Right lobe of liver (tissue), 6 donors: Measurements from ENCODE around the gene C16orf86. TPM values are rescaled to one million over a fixed set of nuclear protein-coding genes. Genes with fewer than 3 reads are reported as not detected.

Experiments used
- ATAC-seq, 4 donors: fragments of 200-7000 bp; cut with Tn5 transposase; one replicate each; pipeline ENCODE4 v1.9.1; 2020; ENCODE audit warnings: mild to moderate bottlenecking in 4 of 4, moderate library complexity in 4 of 4
- DNase-seq, 3 donors: peaks; one replicate each; pipeline ENCODE4 v3.0.0-alpha.2; 2020
- H3K27ac ChIP-seq, 3 donors: fragments of 200-600 bp; one replicate each; pipeline ENCODE4 v1.8.0; 2022
- H3K27me3 ChIP-seq, 2 donors: fragments of 200-600 bp; one replicate each; pipeline ENCODE4 v1.8.0; 2022
- H3K36me3 ChIP-seq, 4 donors: fragments of 200-600 bp; sonication (generic) in 1 of 4; one replicate each; pipeline versions ENCODE4 v1.5.1 to v1.8.0; 2017 to 2022; ENCODE audit warnings: control low read depth in 1 of 4
- H3K4me1 ChIP-seq, 4 donors: fragments of 200-600 bp; sonication (generic) in 1 of 4; one replicate each; pipeline versions ENCODE4 v1.5.1 to v1.8.0; 2017 to 2022; ENCODE audit warnings: control low read depth in 1 of 4
- H3K4me3 ChIP-seq, 3 donors: fragments of 200-600 bp; one replicate each; pipeline ENCODE4 v1.8.0; 2022
- H3K9me3 ChIP-seq, 4 donors: fragments of 200-600 bp; sonication (generic) in 1 of 4; one replicate each; pipeline versions ENCODE4 v1.5.1 to v1.8.0; 2017 to 2022; ENCODE audit warnings: control low read depth in 1 of 4
- POLR2A ChIP-seq: fragments of 450-650 bp; IDR thresholded peaks from one replicate; pipeline ENCODE4 v1.6.1; 2017; ENCODE audit warnings: antibody characterized with exemption, mild to moderate bottlenecking
- WGBS: methylation state at CpG from one replicate; pipeline ENCODE4 v1.1.6; 2018; ENCODE audit warnings: low coverage, low lambda C conversion rate; ENCODE audit not compliant: insufficient coverage; ENCODE audit errors: missing lambda C conversion rate; 5-methylcytosine and 5-hydroxymethylcytosine counted together
- intact Hi-C, 2 donors: fragments of 100-400 bp; cut with DNase I; formaldehyde crosslinking; loops; one replicate each; pipeline versions ENCODE4 v1.11.2 to v1.14.1; 2022
- total RNA-seq, 6 experiments: library from RNA; depleted of rRNA in 2 of 6; stranded (reverse); fragments of >200 nt in 2 of 6; fragmentation: NEBNext Ultra II Directional in 3 of 6; extraction: Animal tissue kit (Norgen Biotek cat#: 25700) in 3 of 6; gene quantifications; one replicate each; pipeline versions ENCODE4 v1.1.0 to v1.2.4, GENCODE V29; 2016 to 2023
- TF ChIP-seq, protein P1 (sequence below), 4 donors: fragments of 200-600 bp in 3 of 4; fragments of 450-650 bp in 1 of 4; IDR thresholded peaks; one replicate each; pipeline versions ENCODE4 v1.5.1 to v1.8.0; 2016 to 2022; ENCODE audit warnings: antibody characterized with exemption in 4 of 4, mild to moderate bottlenecking in 2 of 4
- donor health status: DM: no; HTN: yes; CAD: no.
- donor health status: DM: no; HTN: no; CAD: no.
- donor health status: DM: no; HTN: no; CAD: no.
- donor health status: DM: no; HTN: yes; CAD: no.
- donor health status: DM: no; HTN: yes; CAD: no.

The C16orf86 gene
- total RNA-seq, 6 experiments from 2014 or later: 1.4 to 4.3 (median 2.5) TPM

DNA sequence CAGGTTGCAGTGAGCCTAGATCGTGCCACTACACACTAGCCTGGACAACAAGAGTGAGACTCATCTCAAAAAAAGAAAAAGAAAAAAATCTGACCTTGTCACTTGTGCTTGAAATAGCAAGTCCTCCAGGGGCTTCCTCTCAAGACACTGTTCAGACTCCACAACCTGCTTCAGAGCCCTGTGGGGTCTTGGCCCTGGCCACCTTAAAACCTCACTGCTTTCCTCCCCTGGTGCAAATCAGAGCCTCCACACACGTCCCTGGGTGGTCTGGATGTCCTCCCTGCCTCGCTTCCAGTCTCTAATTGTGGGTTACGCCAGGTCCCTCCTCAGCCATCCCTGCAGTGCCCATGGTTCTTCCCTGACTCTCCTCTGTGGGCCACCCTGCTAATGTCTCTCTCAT is 11.3 kb upstream of the C16orf86 start:
- H3K27ac ChIP-seq: no peak overlapping the region
- intact Hi-C loops: no loop called here
- H3K27me3 ChIP-seq: peaks cover 0 to 12% of the 10 kb centered on the region in 2 donors
- WGBS: 73% methylated on average over 3 of the region's 4 CpGs
- H3K36me3 ChIP-seq: no peaks in the 10 kb centered on the region
- H3K4me3 ChIP-seq: no peak overlapping the region
- H3K4me1 ChIP-seq: peaks cover 0 to 11% (median 0%) of the 10 kb centered on the region in 4 donors
- DNase-seq (no peak), ATAC-seq (no peak)
- H3K9me3 ChIP-seq: no peaks in the 10 kb centered on the region
- TF ChIP-seq, protein P1, sequence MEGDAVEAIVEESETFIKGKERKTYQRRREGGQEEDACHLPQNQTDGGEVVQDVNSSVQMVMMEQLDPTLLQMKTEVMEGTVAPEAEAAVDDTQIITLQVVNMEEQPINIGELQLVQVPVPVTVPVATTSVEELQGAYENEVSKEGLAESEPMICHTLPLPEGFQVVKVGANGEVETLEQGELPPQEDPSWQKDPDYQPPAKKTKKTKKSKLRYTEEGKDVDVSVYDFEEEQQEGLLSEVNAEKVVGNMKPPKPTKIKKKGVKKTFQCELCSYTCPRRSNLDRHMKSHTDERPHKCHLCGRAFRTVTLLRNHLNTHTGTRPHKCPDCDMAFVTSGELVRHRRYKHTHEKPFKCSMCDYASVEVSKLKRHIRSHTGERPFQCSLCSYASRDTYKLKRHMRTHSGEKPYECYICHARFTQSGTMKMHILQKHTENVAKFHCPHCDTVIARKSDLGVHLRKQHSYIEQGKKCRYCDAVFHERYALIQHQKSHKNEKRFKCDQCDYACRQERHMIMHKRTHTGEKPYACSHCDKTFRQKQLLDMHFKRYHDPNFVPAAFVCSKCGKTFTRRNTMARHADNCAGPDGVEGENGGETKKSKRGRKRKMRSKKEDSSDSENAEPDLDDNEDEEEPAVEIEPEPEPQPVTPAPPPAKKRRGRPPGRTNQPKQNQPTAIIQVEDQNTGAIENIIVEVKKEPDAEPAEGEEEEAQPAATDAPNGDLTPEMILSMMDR (IDR thresholded peaks at IDR 0.05): no peak
- TF ChIP-seq POLR2A: no peak

DNA sequence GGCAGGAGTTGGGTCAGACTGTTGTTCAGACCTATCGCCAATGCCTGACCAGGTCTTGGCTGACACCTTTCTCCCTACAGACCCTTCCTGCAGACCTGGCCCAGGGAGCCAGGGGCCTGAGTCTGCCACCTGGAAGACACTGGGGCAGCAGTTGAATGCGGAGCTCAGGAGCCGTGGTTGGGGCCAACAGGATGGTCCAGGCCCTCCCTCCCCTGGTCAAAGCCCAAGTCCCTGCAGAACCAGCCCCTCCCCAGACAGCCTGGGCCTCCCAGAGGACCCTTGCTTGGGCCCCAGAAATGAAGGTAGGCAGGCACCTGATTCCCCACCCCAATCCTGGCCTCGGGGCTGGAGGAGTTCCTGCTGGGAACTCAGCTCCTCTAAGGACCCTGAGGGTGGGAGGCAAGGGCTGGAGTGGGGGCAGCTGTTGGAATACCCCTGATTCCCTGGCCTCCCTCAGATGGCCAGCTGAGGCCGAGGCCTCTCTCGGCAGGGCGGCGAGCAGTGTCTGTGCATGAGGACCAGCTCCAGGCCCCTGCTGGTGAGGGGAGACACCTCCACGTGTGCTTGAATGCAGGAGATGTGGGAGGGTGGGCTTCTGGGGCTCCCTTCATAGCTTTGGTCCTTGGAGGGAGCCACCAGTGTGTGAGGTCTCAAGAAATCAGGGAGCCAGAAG is 10.1 kb upstream of the C16orf86 start:
- WGBS: no CpG with 5 or more reads among the region's 9 CpGs
- H3K36me3 ChIP-seq: no peaks in the 10 kb centered on the region
- H3K9me3 ChIP-seq: no peaks in the 10 kb centered on the region
- DNase-seq (no peak), ATAC-seq (no peak)
- TF ChIP-seq, protein P1 (IDR thresholded peaks at IDR 0.05): no peak
- no peak for TF ChIP-seq POLR2A
- H3K27ac ChIP-seq: no peak overlapping the region
- intact Hi-C loops: no loop called here
- peaks cover 0 to 11% (median 0%) of the 10 kb centered on the region in 4 donors for H3K4me1 ChIP-seq
- no peak overlapping the region for H3K4me3 ChIP-seq
- H3K27me3 ChIP-seq: peaks cover 0 to 12% of the 10 kb centered on the region in 2 donors

DNA sequence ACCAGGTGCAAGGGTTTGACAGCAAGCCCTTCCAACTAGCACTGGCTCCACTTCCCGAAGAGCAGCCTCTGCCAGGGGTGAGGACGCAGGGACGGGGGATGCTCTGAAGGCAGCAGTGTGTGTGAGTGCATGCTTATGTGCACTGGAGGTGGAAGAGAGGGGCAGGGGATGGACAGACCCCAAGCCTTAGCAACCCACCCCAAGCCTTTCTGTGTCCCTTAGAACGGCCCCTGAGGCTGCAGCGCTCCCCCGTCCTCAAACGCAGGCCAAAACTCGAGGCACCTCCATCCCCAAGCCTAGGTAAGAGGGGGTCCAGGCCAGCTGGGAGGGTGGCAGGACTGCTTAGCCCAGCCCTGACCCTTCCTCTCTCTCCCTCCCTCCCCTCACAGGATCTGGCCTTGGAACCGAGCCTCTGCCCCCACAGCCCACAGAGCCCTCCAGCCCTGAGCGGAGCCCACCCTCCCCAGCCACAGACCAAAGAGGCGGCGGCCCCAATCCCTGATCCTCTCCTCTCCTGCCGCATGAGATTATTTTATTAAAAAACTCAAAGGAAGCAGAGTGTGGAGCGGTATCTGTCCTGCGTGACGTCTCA is 9.5 kb upstream of the C16orf86 start:
- peaks cover 0 to 11% (median 0%) of the 10 kb centered on the region in 4 donors for H3K4me1 ChIP-seq
- H3K27ac ChIP-seq: no peak overlapping the region
- ATAC-seq: no peak
- H3K4me3 ChIP-seq: no peak overlapping the region
- no peak for DNase-seq
- H3K27me3 ChIP-seq: peaks cover 0 to 12% of the 10 kb centered on the region in 2 donors
- TF ChIP-seq POLR2A: no peak
- TF ChIP-seq, protein P1 (IDR thresholded peaks at IDR 0.05): no peak
- H3K9me3 ChIP-seq: no peaks in the 10 kb centered on the region
- no peaks in the 10 kb centered on the region for H3K36me3 ChIP-seq
- 98% methylated on average over 5 of the region's 16 CpGs for WGBS
- intact Hi-C loops: no loop called here

DNA sequence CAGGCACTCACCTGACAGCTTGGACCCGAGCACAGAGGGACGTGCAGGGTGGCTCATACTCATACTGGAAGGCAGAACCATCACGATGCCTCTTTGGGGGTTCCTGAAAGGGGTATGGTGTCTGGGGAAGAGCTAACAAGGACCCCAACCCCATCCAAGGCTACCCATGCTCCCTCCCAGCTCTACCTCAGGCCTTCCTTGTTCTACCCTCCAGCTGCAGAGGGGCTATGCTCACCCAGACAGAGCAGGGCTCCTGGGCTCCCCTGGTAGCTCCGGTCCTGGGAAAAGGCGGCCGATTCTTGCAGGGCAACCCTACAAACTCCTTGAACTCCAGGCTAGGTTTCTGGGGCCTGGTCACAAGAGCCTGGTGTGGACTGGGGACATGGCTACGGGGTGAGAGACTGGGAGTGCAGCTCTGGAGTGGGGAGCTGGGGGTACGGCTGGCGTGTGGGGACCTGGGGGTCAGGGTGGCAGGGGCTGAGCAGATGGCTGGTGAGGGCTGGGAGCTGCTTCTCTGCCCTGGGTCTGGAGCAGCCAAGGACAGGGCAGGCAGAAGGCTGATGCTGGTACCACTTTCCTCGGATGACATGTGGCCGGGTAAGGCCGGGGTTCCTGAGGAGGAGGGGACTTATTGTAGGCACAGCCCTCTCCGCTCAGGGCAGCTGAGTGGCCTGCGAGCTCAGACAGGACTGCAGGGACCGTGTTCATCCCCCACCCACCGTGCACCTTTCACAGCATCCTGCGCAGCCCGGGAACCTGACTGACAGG is 8.7 kb upstream of the C16orf86 start:
- Histone ChIP-seq H3K27ac (no peak overlapping the region), H3K27me3 (peaks cover 0 to 12% of the 10 kb centered on the region in 2 donors), H3K4me3 (no peak overlapping the region), H3K9me3 (no peaks in the 10 kb centered on the region), H3K36me3 (no peaks in the 10 kb centered on the region), H3K4me1 (peaks cover 0 to 11% (median 0%) of the 10 kb centered on the region in 4 donors)
- DNase-seq (no peak), ATAC-seq (no peak)
- intact Hi-C loops: no loop called here
- WGBS: 80% methylated on average over 1 of the region's 18 CpGs
- TF ChIP-seq, protein P1 (IDR thresholded peaks at IDR 0.05): no peak
- TF ChIP-seq POLR2A: no peak
